Activated naive CD8-positive, alpha-beta T cell (primary cell): ENCODE measurements around the gene SHANK2.

Source experiments
- H3K27ac Mint-ChIP-seq: one replicate; pipeline ENCODE4 v1.8.0; 2021; ENCODE audit warnings: mixed read lengths
- H3K27me3 Mint-ChIP-seq: one replicate; pipeline ENCODE4 v1.8.0; 2021; ENCODE audit warnings: mixed read lengths
- H3K36me3 Mint-ChIP-seq: one replicate; pipeline ENCODE4 v1.8.0; 2021; ENCODE audit warnings: mixed read lengths
- H3K4me1 Mint-ChIP-seq: one replicate; pipeline ENCODE4 v1.8.0; 2021; ENCODE audit warnings: low read depth, mixed read lengths
- H3K4me3 Mint-ChIP-seq: one replicate; pipeline ENCODE4 v1.8.0; 2021; ENCODE audit warnings: mild to moderate bottlenecking, mixed read lengths
- H3K9me3 Mint-ChIP-seq: one replicate; pipeline ENCODE4 v1.8.0; 2021; ENCODE audit warnings: low read depth, mixed read lengths

Gene SHANK2

GRCh38 chr11:71282581-71283351 is 30.4 kb upstream of the SHANK2 start:
- no peak overlapping the region for H3K27ac Mint-ChIP-seq
- H3K9me3 Mint-ChIP-seq = no peaks in the 10 kb centered on the region
- no peaks in the 10 kb centered on the region for H3K4me1 Mint-ChIP-seq
- no peak overlapping the region for H3K4me3 Mint-ChIP-seq
- no peaks in the 10 kb centered on the region for H3K36me3 Mint-ChIP-seq
- H3K27me3 Mint-ChIP-seq = peaks cover 2% of the 10 kb centered on the region

DNA sequence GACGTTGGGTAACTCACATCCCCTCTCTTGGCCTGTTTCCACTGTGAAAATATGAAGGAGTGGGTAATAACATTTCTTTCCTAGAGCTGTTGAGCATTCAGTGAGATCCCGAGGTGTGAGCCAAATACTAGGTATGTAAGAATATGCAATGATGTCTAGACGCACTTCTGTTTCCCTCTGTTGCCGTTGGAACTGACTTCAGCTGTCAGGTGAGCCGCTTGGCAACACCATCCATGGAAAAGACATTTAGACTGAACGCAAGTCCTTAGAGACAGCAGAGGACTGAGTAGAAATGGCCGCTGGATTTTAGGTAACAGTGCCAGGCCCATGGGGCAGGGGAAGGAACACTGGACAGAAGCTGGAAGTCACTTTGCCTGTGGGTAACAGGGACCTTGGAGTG is 29.5 kb upstream of the SHANK2 start:
- no peak overlapping the region for H3K27ac Mint-ChIP-seq
- peaks cover 2% of the 10 kb centered on the region for H3K27me3 Mint-ChIP-seq
- no peaks in the 10 kb centered on the region for H3K9me3 Mint-ChIP-seq
- H3K36me3 Mint-ChIP-seq = no peaks in the 10 kb centered on the region
- H3K4me1 Mint-ChIP-seq = no peaks in the 10 kb centered on the region
- H3K4me3 Mint-ChIP-seq = no peak overlapping the region

DNA sequence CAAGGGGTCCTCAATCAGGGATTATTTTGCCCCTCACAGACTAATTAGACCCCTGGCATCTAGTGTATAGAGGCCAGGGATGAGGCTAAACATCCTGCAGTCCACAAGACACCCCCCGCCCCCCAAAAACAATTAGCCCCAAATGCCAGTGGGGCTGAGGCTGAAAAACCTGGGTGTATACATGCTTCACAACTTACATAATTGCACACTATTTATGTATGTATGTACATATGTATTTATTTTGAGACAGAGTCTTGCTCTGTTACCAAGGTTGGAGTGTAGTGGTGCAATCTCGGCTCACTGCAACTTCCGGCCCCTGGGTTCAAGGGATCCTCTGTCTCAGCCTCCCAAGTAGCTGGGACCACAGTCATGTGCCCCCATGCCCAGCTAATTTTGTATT is 28.8 kb upstream of the SHANK2 start:
- no peak overlapping the region for H3K4me3 Mint-ChIP-seq
- H3K27ac Mint-ChIP-seq = no peak overlapping the region
- no peaks in the 10 kb centered on the region for H3K36me3 Mint-ChIP-seq
- no peaks in the 10 kb centered on the region for H3K9me3 Mint-ChIP-seq
- no peaks in the 10 kb centered on the region for H3K4me1 Mint-ChIP-seq
- peaks cover 2% of the 10 kb centered on the region for H3K27me3 Mint-ChIP-seq

- no peak overlapping the region for H3K27ac Mint-ChIP-seq
- H3K4me3 Mint-ChIP-seq = no peak overlapping the region
- H3K36me3 Mint-ChIP-seq = no peaks in the 10 kb centered on the region
- peaks cover 2% of the 10 kb centered on the region for H3K27me3 Mint-ChIP-seq
- no peaks in the 10 kb centered on the region for H3K9me3 Mint-ChIP-seq
- no peaks in the 10 kb centered on the region for H3K4me1 Mint-ChIP-seq
These were observed 27.7 kb upstream of the SHANK2 start for GRCh38 chr11:71279916-71280645.

GRCh38 chr11:71272161-71272560 is 19.8 kb upstream of the SHANK2 start:
- H3K9me3 Mint-ChIP-seq = peaks cover 17% of the 10 kb centered on the region
- H3K27ac Mint-ChIP-seq = no peak overlapping the region
- no peak overlapping the region for H3K4me3 Mint-ChIP-seq
- H3K4me1 Mint-ChIP-seq = no peaks in the 10 kb centered on the region
- H3K36me3 Mint-ChIP-seq = peaks cover 3% of the 10 kb centered on the region
- H3K27me3 Mint-ChIP-seq = peaks cover 3% of the 10 kb centered on the region

GRCh38 chr11:71269603-71270511 is 17.5 kb upstream of the SHANK2 start:
- H3K27ac Mint-ChIP-seq = no peak overlapping the region
- peaks cover 16% of the 10 kb centered on the region for H3K9me3 Mint-ChIP-seq
- H3K4me3 Mint-ChIP-seq = no peak overlapping the region
- H3K36me3 Mint-ChIP-seq = peaks cover 3% of the 10 kb centered on the region
- peaks cover 8% of the 10 kb centered on the region for H3K27me3 Mint-ChIP-seq
- H3K4me1 Mint-ChIP-seq = no peaks in the 10 kb centered on the region

DNA sequence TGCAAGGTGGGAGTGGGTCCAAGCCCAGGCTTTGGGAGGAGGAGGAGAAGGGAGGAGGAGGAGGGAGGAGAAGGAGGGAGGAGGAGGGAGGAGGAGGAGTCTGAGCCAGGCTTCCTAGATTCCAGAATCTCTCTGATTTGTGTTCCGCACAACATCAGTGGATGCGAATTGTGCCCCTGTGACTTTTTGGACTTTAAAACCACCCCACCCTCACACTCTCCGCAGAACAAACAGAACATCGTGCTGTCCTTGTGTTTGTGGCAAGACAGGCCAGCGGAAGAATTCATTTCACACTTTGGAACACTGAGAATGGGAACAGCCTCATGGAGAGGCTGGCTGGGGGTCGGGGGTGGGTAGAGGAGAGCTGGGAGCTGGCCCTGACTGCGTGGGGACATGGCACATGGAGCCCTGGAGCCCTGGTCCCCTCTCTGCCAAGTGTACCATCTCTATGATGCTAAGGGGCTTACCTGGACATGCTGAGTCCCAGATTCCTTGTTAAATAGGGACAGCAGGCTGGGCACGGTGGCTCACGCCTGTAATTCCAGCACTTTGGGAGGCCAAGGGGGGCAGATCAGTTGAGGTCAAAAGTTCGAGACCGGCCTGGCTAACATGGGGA is 16.4 kb upstream of the SHANK2 start:
- Mint-ChIP-seq H3K27me3 (peaks cover 9% of the 10 kb centered on the region), H3K36me3 (no peaks in the 10 kb centered on the region), H3K27ac (no peak overlapping the region), H3K4me3 (no peak overlapping the region), H3K4me1 (no peaks in the 10 kb centered on the region), H3K9me3 (peaks cover 8% of the 10 kb centered on the region)

DNA sequence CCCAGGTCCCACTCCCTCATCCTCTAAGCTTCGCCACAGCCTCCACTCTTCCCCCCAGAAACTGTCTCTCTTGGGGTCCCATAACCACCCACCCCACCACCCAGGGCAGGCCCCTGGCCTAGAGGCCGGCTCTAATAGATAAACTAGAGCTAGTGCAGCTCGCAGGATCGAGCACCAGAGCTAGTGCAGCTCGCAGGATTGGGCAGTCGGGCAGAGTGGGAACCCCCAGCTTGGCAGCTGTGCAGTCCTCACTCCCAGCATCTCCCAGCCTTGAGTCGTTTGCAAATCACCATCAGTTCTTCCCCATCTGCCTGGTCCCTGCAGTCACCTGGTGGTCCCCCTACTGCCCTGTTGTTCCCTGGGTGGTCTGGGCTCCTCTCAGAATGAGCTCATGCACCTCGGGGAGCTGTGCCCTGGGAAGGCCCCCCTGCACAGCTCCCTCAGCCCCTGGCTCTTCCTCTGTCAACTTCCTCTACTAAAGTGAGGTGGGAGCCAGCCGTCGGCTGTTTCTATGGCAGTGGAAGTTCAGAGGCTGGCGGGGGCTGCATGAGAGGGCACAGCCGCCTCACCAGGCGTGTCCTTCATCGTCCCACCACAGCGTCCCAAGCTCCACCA is 15.5 kb upstream of the SHANK2 start:
- no peak overlapping the region for H3K4me3 Mint-ChIP-seq
- no peak overlapping the region for H3K27ac Mint-ChIP-seq
- H3K4me1 Mint-ChIP-seq = no peaks in the 10 kb centered on the region
- H3K27me3 Mint-ChIP-seq = peaks cover 11% of the 10 kb centered on the region
- H3K9me3 Mint-ChIP-seq = peaks cover 1% of the 10 kb centered on the region
- no peaks in the 10 kb centered on the region for H3K36me3 Mint-ChIP-seq

- Mint-ChIP-seq H3K36me3 (no peaks in the 10 kb centered on the region), H3K27ac (no peak overlapping the region), H3K4me1 (no peaks in the 10 kb centered on the region), H3K4me3 (no peak overlapping the region), H3K27me3 (peaks cover 11% of the 10 kb centered on the region), H3K9me3 (no peaks in the 10 kb centered on the region)
These were observed 13.9 kb upstream of the SHANK2 start for GRCh38 chr11:71266114-71266833.

- H3K4me1 Mint-ChIP-seq = no peaks in the 10 kb centered on the region
- H3K9me3 Mint-ChIP-seq = no peaks in the 10 kb centered on the region
- no peak overlapping the region for H3K27ac Mint-ChIP-seq
- no peak overlapping the region for H3K4me3 Mint-ChIP-seq
- peaks cover 11% of the 10 kb centered on the region for H3K27me3 Mint-ChIP-seq
- H3K36me3 Mint-ChIP-seq = no peaks in the 10 kb centered on the region
These were observed 13.2 kb upstream of the SHANK2 start for GRCh38 chr11:71265559-71266092.

DNA sequence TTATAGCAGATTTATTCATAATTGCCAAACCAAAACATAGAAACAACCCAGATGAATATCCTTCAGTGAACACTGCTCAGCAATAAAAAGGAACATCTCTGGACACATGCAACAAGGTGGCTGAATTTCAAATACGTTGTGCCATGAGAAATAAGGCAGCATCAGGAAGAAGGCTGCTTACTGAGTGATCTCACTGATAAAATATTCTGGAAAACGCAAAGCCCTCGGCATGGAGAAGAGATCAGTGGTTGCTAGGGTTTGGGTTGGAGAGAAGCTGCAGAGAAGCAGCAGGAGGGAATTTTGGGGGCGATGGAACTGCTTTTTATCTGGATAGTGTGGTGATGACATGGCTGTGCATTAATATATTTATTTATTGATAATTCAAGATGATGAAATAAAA is 11.0 kb upstream of the SHANK2 start:
- H3K9me3 Mint-ChIP-seq = peaks cover 3% of the 10 kb centered on the region
- H3K27ac Mint-ChIP-seq = no peak overlapping the region
- H3K4me3 Mint-ChIP-seq = no peak overlapping the region
- peaks cover 11% of the 10 kb centered on the region for H3K27me3 Mint-ChIP-seq
- no peaks in the 10 kb centered on the region for H3K36me3 Mint-ChIP-seq
- H3K4me1 Mint-ChIP-seq = no peaks in the 10 kb centered on the region

- Mint-ChIP-seq H3K27me3 (peaks cover 18% of the 10 kb centered on the region), H3K27ac (no peak overlapping the region), H3K4me1 (peaks cover 4% of the 10 kb centered on the region), H3K9me3 (peaks cover 4% of the 10 kb centered on the region), H3K4me3 (no peak overlapping the region), H3K36me3 (no peaks in the 10 kb centered on the region)
These were observed 3.6 kb upstream of the SHANK2 start for GRCh38 chr11:71255800-71256479.

DNA sequence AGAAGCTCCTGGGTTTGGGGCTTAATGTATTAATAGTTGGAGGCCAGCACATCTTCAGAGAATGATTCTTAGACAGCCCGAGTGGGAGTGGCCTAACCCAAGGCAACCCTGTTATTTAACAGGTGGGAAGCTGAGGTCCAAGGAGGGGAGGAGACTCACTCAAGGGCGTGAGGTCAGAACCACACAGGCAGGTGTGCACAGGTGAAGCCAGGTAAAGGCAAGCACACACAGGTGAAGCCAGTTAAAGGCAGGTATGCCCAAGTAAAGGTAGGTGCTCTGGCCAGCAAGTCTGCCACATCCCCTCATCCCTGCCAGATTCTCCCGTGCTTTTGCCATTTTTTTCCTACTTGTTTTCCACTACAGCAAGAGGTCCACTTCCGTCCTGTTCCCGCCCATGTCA is 2.9 kb upstream of the SHANK2 start:
- peaks cover 5% of the 10 kb centered on the region for H3K4me1 Mint-ChIP-seq
- H3K36me3 Mint-ChIP-seq = no peaks in the 10 kb centered on the region
- peaks cover 4% of the 10 kb centered on the region for H3K9me3 Mint-ChIP-seq
- H3K4me3 Mint-ChIP-seq = no peak overlapping the region
- peaks cover 18% of the 10 kb centered on the region for H3K27me3 Mint-ChIP-seq
- H3K27ac Mint-ChIP-seq = no peak overlapping the region
